HG03575 (cell line): ENCODE results near the gene GLG1.
"Not testable (repeated sequence)": the region's sequence is repeated elsewhere in the genome, so short reads cannot be mapped to it uniquely, and the experiment has no call there.

ENCODE experiments used
- ATAC-seq: cut with Tn5 transposase; IDR thresholded peaks from one replicate; pipeline ENCODE4 v1.9.1; 2021; ENCODE audit not compliant: unreplicated experiment, insufficient number of reproducible peaks, low FRiP score; ENCODE audit errors: extremely low read depth

The GLG1 gene

GRCh38 chr16:74606521-74607309 is at the start of gene GLG1:
Gene GLG1 (minus strand): TSS chr16:74607114. CDS start chr16:74607094, 20 bp downstream.
- ATAC-seq, result peak; percentile 61

- no peak for ATAC-seq
These were observed 47.7 kb upstream of the GLG1 start for GRCh38 chr16:74654536-74655050.

- ATAC-seq, result not testable (repeated sequence)
These were observed 46.0 kb upstream of the GLG1 start for GRCh38 chr16:74652883-74653282.

GRCh38 chr16:74652249-74652648 is 45.3 kb upstream of the GLG1 start:
- no peak for ATAC-seq

- ATAC-seq, result no peak
These were observed 44.9 kb upstream of the GLG1 start for GRCh38 chr16:74651841-74652240.

GRCh38 chr16:74650966-74651567 is 44.2 kb upstream of the GLG1 start:
- no peak for ATAC-seq

GRCh38 chr16:74649839-74650504 is 43.1 kb upstream of the GLG1 start:
- ATAC-seq, result no peak

GRCh38 chr16:74641969-74642368 is 35.1 kb upstream of the GLG1 start:
- ATAC-seq, result no peak

GRCh38 chr16:74637742-74638453 is 31.0 kb upstream of the GLG1 start:
- no peak for ATAC-seq

- no peak for ATAC-seq
These were observed 28.4 kb upstream of the GLG1 start for GRCh38 chr16:74635303-74635702.

- ATAC-seq, result no peak
These were observed 26.8 kb upstream of the GLG1 start for GRCh38 chr16:74633686-74634085.

GRCh38 chr16:74627506-74628220 is 20.7 kb upstream of the GLG1 start:
- ATAC-seq, result no peak

- ATAC-seq, result no peak
These were observed 20.0 kb upstream of the GLG1 start for GRCh38 chr16:74626741-74627416.

GRCh38 chr16:74625500-74626350 is 18.8 kb upstream of the GLG1 start:
- no peak for ATAC-seq

GRCh38 chr16:74623839-74624235 is 16.9 kb upstream of the GLG1 start:
- no peak for ATAC-seq

- no peak for ATAC-seq
These were observed 16.4 kb upstream of the GLG1 start for GRCh38 chr16:74623214-74623838.

- ATAC-seq, result no peak
These were observed 15.1 kb upstream of the GLG1 start for GRCh38 chr16:74622005-74622404.
